ENCODE measurements around the gene TTI1.

TTI1 gene

DNA sequence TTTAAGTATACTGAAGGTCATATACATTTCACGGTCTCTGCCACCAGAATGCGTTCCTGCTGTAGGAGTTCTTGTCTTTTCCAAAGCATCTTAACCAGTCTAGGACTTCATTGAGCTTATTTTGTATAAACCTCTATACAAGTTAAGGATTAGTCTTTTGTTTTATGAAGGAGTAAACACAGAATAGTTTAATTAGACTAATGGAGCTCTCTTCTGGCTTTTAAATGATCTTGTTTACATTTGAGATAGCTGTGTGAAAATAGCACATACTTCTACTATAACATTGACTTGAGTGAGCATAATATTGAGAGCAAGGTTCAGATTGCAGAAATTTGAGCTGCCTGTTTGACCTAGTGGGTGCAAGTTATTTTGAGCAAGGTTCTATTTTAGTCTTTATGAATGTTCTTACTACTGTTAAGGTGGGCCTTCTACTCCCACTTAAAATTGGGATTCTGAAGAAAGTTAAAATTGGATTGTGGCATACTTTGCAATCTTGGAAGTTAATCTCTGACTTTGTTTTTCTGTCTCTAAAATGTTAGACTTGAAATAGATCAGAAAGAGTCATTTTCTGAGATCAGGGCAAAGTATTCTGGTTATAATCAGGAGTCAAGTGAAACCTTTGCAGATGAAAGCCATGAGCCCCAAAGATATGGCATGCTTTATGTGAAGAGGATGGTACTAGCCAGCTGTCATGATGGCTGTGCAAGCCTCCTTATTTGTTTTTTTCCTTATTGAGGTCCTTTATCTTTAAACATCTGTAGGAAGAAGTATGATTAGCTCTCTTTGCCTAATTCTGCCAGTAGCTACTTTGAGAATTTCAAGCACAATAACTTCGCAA is 42.1 kb upstream of the TTI1 start:
- Histone ChIP-seq H3K27ac (ENCODE audit: extremely low read depth, low read depth, low read length) (no peak overlapping the region), H3K4me3 (ENCODE audit: low read depth, low read length) (no peak overlapping the region), H3K36me3 (ENCODE audit: control insufficient read depth in 2 of 2, insufficient read depth in 1 of 2, low read length in 2 of 2) (peaks cover 21 to 85% of the 10 kb centered on the region in 2 experiments; a peak in 2 of 3 replicates), H3K9me3 (ENCODE audit: control insufficient read depth, insufficient read depth, low read depth, low read length) (no peaks in the 10 kb centered on the region), H3K4me1 (ENCODE audit: control insufficient read depth, insufficient read depth, low read length) (peaks cover 7% of the 10 kb centered on the region; the same call in 1 of the 2 replicates)
- ChIA-PET POLR2A (no interaction called here), CTCF (interaction anchor here (0.7 to 5.3 kb wide), 9 partner anchors 13 to 167 kb away, joined by 3 to 61 read pairs (median 13); partner anchors contain the start of gene TGM2)
- TF ChIP-seq ZNF544 (tag by site-specific recombination; IDR thresholded peaks at IDR 0.05): no peak
- TF ChIP-seq ZNF175 (tag by site-specific recombination; IDR thresholded peaks at IDR 0.05): no peak
- no peak for TF ChIP-seq ZNF610 (tag by site-specific recombination; IDR thresholded peaks at IDR 0.05; ENCODE audit: borderline replicate concordance)
- TF ChIP-seq, protein P1, sequence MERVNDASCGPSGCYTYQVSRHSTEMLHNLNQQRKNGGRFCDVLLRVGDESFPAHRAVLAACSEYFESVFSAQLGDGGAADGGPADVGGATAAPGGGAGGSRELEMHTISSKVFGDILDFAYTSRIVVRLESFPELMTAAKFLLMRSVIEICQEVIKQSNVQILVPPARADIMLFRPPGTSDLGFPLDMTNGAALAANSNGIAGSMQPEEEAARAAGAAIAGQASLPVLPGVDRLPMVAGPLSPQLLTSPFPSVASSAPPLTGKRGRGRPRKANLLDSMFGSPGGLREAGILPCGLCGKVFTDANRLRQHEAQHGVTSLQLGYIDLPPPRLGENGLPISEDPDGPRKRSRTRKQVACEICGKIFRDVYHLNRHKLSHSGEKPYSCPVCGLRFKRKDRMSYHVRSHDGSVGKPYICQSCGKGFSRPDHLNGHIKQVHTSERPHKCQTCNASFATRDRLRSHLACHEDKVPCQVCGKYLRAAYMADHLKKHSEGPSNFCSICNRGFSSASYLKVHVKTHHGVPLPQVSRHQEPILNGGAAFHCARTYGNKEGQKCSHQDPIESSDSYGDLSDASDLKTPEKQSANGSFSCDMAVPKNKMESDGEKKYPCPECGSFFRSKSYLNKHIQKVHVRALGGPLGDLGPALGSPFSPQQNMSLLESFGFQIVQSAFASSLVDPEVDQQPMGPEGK (tag by site-specific recombination; IDR thresholded peaks at IDR 0.05): no peak
- no peak for TF ChIP-seq ZNF2 (tag by site-specific recombination; IDR thresholded peaks at IDR 0.05)
- peak; percentile 30; the same call in 1 of the 2 replicates for TF ChIP-seq OSR2 (tag by site-specific recombination; IDR thresholded peaks at IDR 0.05)
- no peak for TF ChIP-seq ZFHX2 (tag by site-specific recombination; conservative IDR thresholded peaks at IDR 0.05)
- TF ChIP-seq, protein P2, sequence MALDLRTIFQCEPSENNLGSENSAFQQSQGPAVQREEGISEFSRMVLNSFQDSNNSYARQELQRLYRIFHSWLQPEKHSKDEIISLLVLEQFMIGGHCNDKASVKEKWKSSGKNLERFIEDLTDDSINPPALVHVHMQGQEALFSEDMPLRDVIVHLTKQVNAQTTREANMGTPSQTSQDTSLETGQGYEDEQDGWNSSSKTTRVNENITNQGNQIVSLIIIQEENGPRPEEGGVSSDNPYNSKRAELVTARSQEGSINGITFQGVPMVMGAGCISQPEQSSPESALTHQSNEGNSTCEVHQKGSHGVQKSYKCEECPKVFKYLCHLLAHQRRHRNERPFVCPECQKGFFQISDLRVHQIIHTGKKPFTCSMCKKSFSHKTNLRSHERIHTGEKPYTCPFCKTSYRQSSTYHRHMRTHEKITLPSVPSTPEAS (tag by site-specific recombination; IDR thresholded peaks at IDR 0.05): no peak
- TF ChIP-seq ZNF707 (tag by site-specific recombination; IDR thresholded peaks at IDR 0.05): no peak
- no peak for TF ChIP-seq EGR2 (tag by site-specific recombination; IDR thresholded peaks at IDR 0.05; ENCODE audit: low read depth)
- TF ChIP-seq, protein P3, sequence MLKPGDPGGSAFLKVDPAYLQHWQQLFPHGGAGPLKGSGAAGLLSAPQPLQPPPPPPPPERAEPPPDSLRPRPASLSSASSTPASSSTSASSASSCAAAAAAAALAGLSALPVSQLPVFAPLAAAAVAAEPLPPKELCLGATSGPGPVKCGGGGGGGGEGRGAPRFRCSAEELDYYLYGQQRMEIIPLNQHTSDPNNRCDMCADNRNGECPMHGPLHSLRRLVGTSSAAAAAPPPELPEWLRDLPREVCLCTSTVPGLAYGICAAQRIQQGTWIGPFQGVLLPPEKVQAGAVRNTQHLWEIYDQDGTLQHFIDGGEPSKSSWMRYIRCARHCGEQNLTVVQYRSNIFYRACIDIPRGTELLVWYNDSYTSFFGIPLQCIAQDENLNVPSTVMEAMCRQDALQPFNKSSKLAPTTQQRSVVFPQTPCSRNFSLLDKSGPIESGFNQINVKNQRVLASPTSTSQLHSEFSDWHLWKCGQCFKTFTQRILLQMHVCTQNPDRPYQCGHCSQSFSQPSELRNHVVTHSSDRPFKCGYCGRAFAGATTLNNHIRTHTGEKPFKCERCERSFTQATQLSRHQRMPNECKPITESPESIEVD (tag by site-specific recombination; IDR thresholded peaks at IDR 0.05): peak; percentile 63
- TF ChIP-seq WT1 (tag by site-specific recombination; IDR thresholded peaks at IDR 0.05): peak; percentile 66; the same call in 1 of the 2 replicates
- TF ChIP-seq ZNF555 (tag by site-specific recombination; conservative IDR thresholded peaks at IDR 0.05): no peak
- no peak for TF ChIP-seq BCL11B (tag by site-specific recombination; IDR thresholded peaks at IDR 0.05; ENCODE audit: low read depth)
- 0 out of 2 replicates have a peak, but pooled peaks have one; percentile 58 for TF ChIP-seq TRIM28 (IDR thresholded peaks at IDR 0.05; ENCODE audit: borderline replicate concordance, low read length)

DNA sequence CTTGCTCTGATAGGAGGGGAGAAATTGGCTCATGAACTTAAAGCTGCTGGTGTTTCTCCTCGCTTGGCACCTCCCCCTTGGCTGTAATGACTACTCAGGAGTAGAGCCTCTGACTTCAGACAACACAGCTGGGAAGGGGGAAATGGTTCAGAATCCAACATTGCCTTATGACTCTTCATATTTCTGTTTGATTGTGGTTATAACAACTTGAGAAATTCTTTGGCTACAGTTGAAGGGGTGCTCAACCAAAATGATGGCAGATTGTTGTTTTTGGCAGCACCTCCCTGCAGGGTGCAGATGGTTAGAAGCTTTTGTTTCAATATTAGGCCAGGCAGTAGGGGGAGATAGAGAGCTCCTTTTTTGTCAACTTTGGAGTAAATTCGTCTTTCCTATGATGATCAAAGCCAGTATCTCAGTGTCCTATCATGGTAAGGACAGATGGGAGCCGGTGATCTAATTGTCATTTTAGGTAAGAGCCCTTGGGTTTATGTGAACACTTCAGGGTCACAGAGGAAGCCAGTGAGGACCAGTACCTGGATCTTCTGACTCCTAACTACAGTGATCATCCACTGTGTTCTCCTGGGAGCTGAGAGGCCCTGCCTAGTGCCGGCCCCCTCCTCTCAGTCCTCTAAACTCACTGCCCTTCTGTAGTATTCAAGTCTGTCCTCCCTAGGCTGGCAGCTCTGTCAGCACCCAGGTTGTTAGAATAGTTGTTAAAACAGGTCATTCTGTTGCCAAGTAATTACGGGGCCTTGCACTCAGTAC is 40.2 kb upstream of the TTI1 start:
- Histone ChIP-seq H3K4me1 (ENCODE audit: control insufficient read depth, insufficient read depth, low read length) (peaks cover 7% of the 10 kb centered on the region; the same call in 1 of the 2 replicates), H3K4me3 (ENCODE audit: low read depth, low read length) (no peak overlapping the region), H3K27ac (ENCODE audit: extremely low read depth, low read depth, low read length) (no peak overlapping the region), H3K9me3 (ENCODE audit: control insufficient read depth, insufficient read depth, low read depth, low read length) (no peaks in the 10 kb centered on the region), H3K36me3 (ENCODE audit: control insufficient read depth in 2 of 2, insufficient read depth in 1 of 2, low read length in 2 of 2) (peaks cover 35 to 86% of the 10 kb centered on the region in 2 experiments)
- ChIA-PET POLR2A (interaction anchor here (0.8 to 1.6 kb wide), 5 partner anchors 11 to 91 kb away, joined by 3 to 5 read pairs (median 3); partner anchors contain the start of gene TGM2), CTCF (interaction anchor here (0.6 to 5.3 kb wide), 45 partner anchors 8 to 362 kb away, joined by 3 to 61 read pairs (median 4); partner anchors contain the start of genes RPRD1B, TGM2 and TTI1)
- TF ChIP-seq ZNF423 (tag by site-specific recombination; IDR thresholded peaks at IDR 0.05) (no peak), ZNF529 (tag by site-specific recombination; IDR thresholded peaks at IDR 0.05; ENCODE audit: insufficient replicate concordance) (no peak), ZNF600 (tag by site-specific recombination; IDR thresholded peaks at IDR 0.05) (peak; percentile 21; the same call in 1 of the 2 replicates), WT1 (tag by site-specific recombination; IDR thresholded peaks at IDR 0.05) (peak; percentile 16; the same call in 1 of the 2 replicates), ZNF510 (tag by site-specific recombination; IDR thresholded peaks at IDR 0.05; ENCODE audit: insufficient replicate concordance) (no peak), ZNF624 (tag by site-specific recombination; IDR thresholded peaks at IDR 0.05) (no peak), ZNF792 (tag by site-specific recombination; IDR thresholded peaks at IDR 0.05) (no peak)
- TF ChIP-seq, protein P4, sequence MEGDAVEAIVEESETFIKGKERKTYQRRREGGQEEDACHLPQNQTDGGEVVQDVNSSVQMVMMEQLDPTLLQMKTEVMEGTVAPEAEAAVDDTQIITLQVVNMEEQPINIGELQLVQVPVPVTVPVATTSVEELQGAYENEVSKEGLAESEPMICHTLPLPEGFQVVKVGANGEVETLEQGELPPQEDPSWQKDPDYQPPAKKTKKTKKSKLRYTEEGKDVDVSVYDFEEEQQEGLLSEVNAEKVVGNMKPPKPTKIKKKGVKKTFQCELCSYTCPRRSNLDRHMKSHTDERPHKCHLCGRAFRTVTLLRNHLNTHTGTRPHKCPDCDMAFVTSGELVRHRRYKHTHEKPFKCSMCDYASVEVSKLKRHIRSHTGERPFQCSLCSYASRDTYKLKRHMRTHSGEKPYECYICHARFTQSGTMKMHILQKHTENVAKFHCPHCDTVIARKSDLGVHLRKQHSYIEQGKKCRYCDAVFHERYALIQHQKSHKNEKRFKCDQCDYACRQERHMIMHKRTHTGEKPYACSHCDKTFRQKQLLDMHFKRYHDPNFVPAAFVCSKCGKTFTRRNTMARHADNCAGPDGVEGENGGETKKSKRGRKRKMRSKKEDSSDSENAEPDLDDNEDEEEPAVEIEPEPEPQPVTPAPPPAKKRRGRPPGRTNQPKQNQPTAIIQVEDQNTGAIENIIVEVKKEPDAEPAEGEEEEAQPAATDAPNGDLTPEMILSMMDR (tag by site-specific recombination; IDR thresholded peaks at IDR 0.05): no peak
- TF ChIP-seq, protein P3 (tag by site-specific recombination; IDR thresholded peaks at IDR 0.05): 0 out of 2 replicates have a peak, but pooled peaks have one; percentile 26

Measured in HEK293 (cell line).